Nephron (organoid): ENCODE results near the gene AURKAIP1.

Experiments
- H3K27ac Mint-ChIP-seq, 3 experiments: 2 replicates each; pipeline ENCODE4 v1.8.0; 2020; ENCODE audit warnings: mixed read lengths in 3 of 3, mild to moderate bottlenecking in 2 of 3, moderate library complexity in 1 of 3
- H3K27me3 Mint-ChIP-seq: 2 replicates; pipeline ENCODE4 v1.8.0; 2021; ENCODE audit warnings: low read depth, mild to moderate bottlenecking, moderate library complexity, mixed read lengths
- H3K36me3 Mint-ChIP-seq: 2 replicates; pipeline ENCODE4 v1.8.0; 2020; ENCODE audit warnings: low read depth, mixed read lengths
- H3K4me1 Mint-ChIP-seq: 2 replicates; pipeline ENCODE4 v1.8.0; 2020; ENCODE audit warnings: mixed read lengths
- H3K4me3 Mint-ChIP-seq, 3 experiments: 2 replicates each; pipeline ENCODE4 v1.8.0; 2020; ENCODE audit warnings: mild to moderate bottlenecking in 3 of 3, mixed read lengths in 3 of 3, moderate library complexity in 2 of 3
- H3K9me3 Mint-ChIP-seq: 2 replicates; pipeline ENCODE4 v1.8.0; 2020; ENCODE audit warnings: mixed read lengths
- CTCF ChIP-seq, 3 experiments: fragments of 200-600 bp; sonication (generic); IDR thresholded peaks; one replicate each; pipeline ENCODE4 v1.5.0; 2021; ENCODE audit warnings: antibody characterized with exemption in 3 of 3; ENCODE audit not compliant: unreplicated experiment in 3 of 3

Gene AURKAIP1

GRCh38 chr1:1347026-1347595 lies 27.9 kb downstream of the AURKAIP1 start:
- H3K27me3 Mint-ChIP-seq, result peaks cover 2% of the 10 kb centered on the region
- H3K27ac Mint-ChIP-seq, result peak overlapping the region; percentile 44 to 76 (median 55)
- H3K4me3 Mint-ChIP-seq, result peak overlapping the region; percentile 82 to 85 (median 83)
- peaks cover 10% of the 10 kb centered on the region for H3K4me1 Mint-ChIP-seq
- H3K36me3 Mint-ChIP-seq, result peaks cover under 1% of the 10 kb centered on the region
- no peak for TF ChIP-seq CTCF (IDR thresholded peaks at IDR 0.05; ENCODE audit: unreplicated experiment in 3 of 3)
- H3K9me3 Mint-ChIP-seq, result no peaks in the 10 kb centered on the region

- H3K36me3 Mint-ChIP-seq, result no peaks in the 10 kb centered on the region
- no peaks in the 10 kb centered on the region for H3K9me3 Mint-ChIP-seq
- H3K4me1 Mint-ChIP-seq, result peaks cover 7% of the 10 kb centered on the region
- H3K27ac Mint-ChIP-seq, result peak overlapping the region in 2 of 3 experiments; percentile 44 to 76
- H3K27me3 Mint-ChIP-seq, result no peaks in the 10 kb centered on the region
- peak overlapping the region; percentile 82 to 85 (median 83) for H3K4me3 Mint-ChIP-seq
- TF ChIP-seq CTCF (IDR thresholded peaks at IDR 0.05; ENCODE audit: unreplicated experiment in 3 of 3), result no peak
Measured at GRCh38 chr1:1346501-1346890, 28.5 kb downstream of the AURKAIP1 start.

GRCh38 chr1:1345860-1346500 lies 29.0 kb downstream of the AURKAIP1 start:
- Mint-ChIP-seq H3K4me3 (peak overlapping the region in 1 of 3 experiments; percentile 30), H3K27ac (no peak overlapping the region), H3K9me3 (no peaks in the 10 kb centered on the region), H3K4me1 (peaks cover 7% of the 10 kb centered on the region), H3K36me3 (peaks cover 5% of the 10 kb centered on the region), H3K27me3 (no peaks in the 10 kb centered on the region)
- TF ChIP-seq CTCF (IDR thresholded peaks at IDR 0.05; ENCODE audit: unreplicated experiment in 3 of 3), result no peak

- TF ChIP-seq CTCF (IDR thresholded peaks at IDR 0.05; ENCODE audit: unreplicated experiment in 3 of 3), result no peak
- Mint-ChIP-seq H3K27ac (no peak overlapping the region), H3K4me1 (peaks cover 7% of the 10 kb centered on the region), H3K4me3 (no peak overlapping the region), H3K36me3 (peaks cover 10% of the 10 kb centered on the region), H3K9me3 (no peaks in the 10 kb centered on the region), H3K27me3 (no peaks in the 10 kb centered on the region)
Measured at GRCh38 chr1:1345384-1345783, 29.6 kb downstream of the AURKAIP1 start.

GRCh38 chr1:1344655-1345361 lies 30.2 kb downstream of the AURKAIP1 start:
- peak; percentile 47 to 55 (median 55) for TF ChIP-seq CTCF (IDR thresholded peaks at IDR 0.05; ENCODE audit: unreplicated experiment in 3 of 3)
- Mint-ChIP-seq H3K27ac (no peak overlapping the region), H3K4me1 (peaks cover 7% of the 10 kb centered on the region), H3K4me3 (peak overlapping the region in 2 of 3 experiments; percentile 19 to 28), H3K9me3 (no peaks in the 10 kb centered on the region), H3K36me3 (peaks cover 10% of the 10 kb centered on the region), H3K27me3 (no peaks in the 10 kb centered on the region)
